Measurements from ENCODE around the gene STAU1.
"Not testable (repeated sequence)": the region's sequence is repeated elsewhere in the genome, so short reads cannot be mapped to it uniquely, and the experiment has no call there.

Gene STAU1

GRCh38 chr20:49187851-49188641 is at the start of gene STAU1:
TSS of gene STAU1 (minus strand) at chr20:49188334. CDS start at chr20:49166201, 22,133 bp downstream.
- DNase-seq: peak; percentile 94

- no peak for DNase-seq
Observed at GRCh38 chr20:49237531-49237930, 49.4 kb upstream of the STAU1 start.

- DNase-seq: no peak
Observed at GRCh38 chr20:49236301-49236700, 48.2 kb upstream of the STAU1 start.

- no peak for DNase-seq
Observed at GRCh38 chr20:49234831-49235230, 46.7 kb upstream of the STAU1 start.

- no peak for DNase-seq
Observed at GRCh38 chr20:49233226-49233625, 45.1 kb upstream of the STAU1 start.

- DNase-seq: no peak
Observed at GRCh38 chr20:49231471-49231870, 43.3 kb upstream of the STAU1 start.

- DNase-seq: no peak
Observed at GRCh38 chr20:49230561-49231133, 42.5 kb upstream of the STAU1 start.

- no peak for DNase-seq
Observed at GRCh38 chr20:49230021-49230420, 41.9 kb upstream of the STAU1 start.

- no peak for DNase-seq
Observed at GRCh38 chr20:49229381-49229780, 41.2 kb upstream of the STAU1 start.

- peak; percentile 40 for DNase-seq
Observed at GRCh38 chr20:49228676-49229075, 40.5 kb upstream of the STAU1 start.

GRCh38 chr20:49225896-49226295 is 37.8 kb upstream of the STAU1 start:
- DNase-seq: no peak

- DNase-seq: no peak
Observed at GRCh38 chr20:49219924-49220831, 32.0 kb upstream of the STAU1 start.

- DNase-seq: peak; percentile 97
Observed at GRCh38 chr20:49219091-49219923, 31.2 kb upstream of the STAU1 start, which contains the start of gene DDX27. TSS of gene DDX27 (plus strand) at chr20:49219416. CDS start at chr20:49219449, 33 bp downstream.

- not testable (repeated sequence) for DNase-seq
Observed at GRCh38 chr20:49218739-49219090, 30.6 kb upstream of the STAU1 start.

GRCh38 chr20:49216991-49217578 is 29.0 kb upstream of the STAU1 start:
- peak; percentile 56 for DNase-seq

GRCh38 chr20:49215232-49215631 is 27.1 kb upstream of the STAU1 start:
- DNase-seq: no peak

GRCh38 chr20:49214571-49214970 is 26.4 kb upstream of the STAU1 start:
- no peak for DNase-seq

- DNase-seq: no peak
Observed at GRCh38 chr20:49210757-49211110, 22.6 kb upstream of the STAU1 start.

- no peak for DNase-seq
Observed at GRCh38 chr20:49210101-49210756, 22.1 kb upstream of the STAU1 start.

- no peak for DNase-seq
Observed at GRCh38 chr20:49207076-49207475, 18.9 kb upstream of the STAU1 start.

GRCh38 chr20:49203746-49204145 is 15.6 kb upstream of the STAU1 start:
- DNase-seq: no peak

GRCh38 chr20:49203011-49203410 is 14.9 kb upstream of the STAU1 start:
- DNase-seq: no peak
